ENCODE measurements around the gene ERC2. TPM values are rescaled to one million over a fixed set of nuclear protein-coding genes. Genes with fewer than 3 reads are reported as not detected.

Gene ERC2
- polyA plus RNA-seq, 3 donors = not detected

- intact Hi-C loops (cut with micrococcal nuclease) = loop anchor here in 1 of 2 donors (5.0 kb wide), 1 partner anchor 40 kb away; no protein-coding TSS in a partner anchor
- H2AFZ ChIP-seq (ENCODE audit: insufficient read depth, low read depth, low read length, poor library complexity, severe bottlenecking) = no peak overlapping the region
- H3K27me3 Mint-ChIP-seq (ENCODE audit: low read depth in 3 of 3) = peaks cover 12 to 26% (median 15%) of the 10 kb centered on the region in 3 donors
- peaks cover 7% of the 10 kb centered on the region for H3K4me1 Mint-ChIP-seq
- H3K27me3 ChIP-seq (ENCODE audit: control insufficient read depth in 2 of 2, insufficient read depth in 2 of 2, low read length in 2 of 2) = peaks cover 12 to 14% of the 10 kb centered on the region in 2 donors
- no peak overlapping the region for H3K4me3 Mint-ChIP-seq
- no peaks in the 10 kb centered on the region for H4K20me1 ChIP-seq (ENCODE audit: insufficient read depth, low read length)
- no peak overlapping the region for H3K27ac ChIP-seq (ENCODE audit: low read depth in 1 of 2, low read length in 2 of 2)
- no peak overlapping the region for H3K4me3 ChIP-seq (replicated peaks in 1 of 3; ENCODE audit: low read depth in 2 of 3, low read length in 3 of 3)
- DNase-seq = no peak
- H3K9me3 Mint-ChIP-seq = peaks cover 1 to 4% (median 3%) of the 10 kb centered on the region in 7 donors
- no peak for TF ChIP-seq CTCF (IDR thresholded peaks at IDR 0.05)
- no peak overlapping the region for H3K9ac ChIP-seq (ENCODE audit: insufficient read depth, low read length, poor library complexity, severe bottlenecking)
- no peak overlapping the region for H3K4me2 ChIP-seq (replicated peaks; ENCODE audit: extremely low read depth, low read length, poor library complexity, severe bottlenecking)
- no peaks in the 10 kb centered on the region for H3K4me1 ChIP-seq (ENCODE audit: control insufficient read depth in 1 of 2, insufficient read depth in 2 of 2, low read length in 2 of 2)
- H3K36me3 ChIP-seq (replicated peaks in 1 of 2; ENCODE audit: control insufficient read depth in 1 of 2, insufficient read depth in 2 of 2, low read length in 2 of 2) = no peaks in the 10 kb centered on the region
- no peak overlapping the region for H3K27ac Mint-ChIP-seq
- H3K79me2 ChIP-seq (ENCODE audit: insufficient read depth, low read length) = no peaks in the 10 kb centered on the region
- no peaks in the 10 kb centered on the region for H3K36me3 Mint-ChIP-seq
- H3K9me3 ChIP-seq (replicated peaks in 1 of 2; ENCODE audit: control insufficient read depth in 1 of 2, insufficient read depth in 1 of 2, low read length in 2 of 2) = no peaks in the 10 kb centered on the region
- WGBS (ENCODE audit: insufficient coverage) = 94% methylated on average over 3 of the region's 4 CpGs
These were observed 870.6 kb downstream of the ERC2 start for GRCh38 chr3:55597641-55598040.

- Mint-ChIP-seq H3K27me3 (ENCODE audit: low read depth in 3 of 3) (peaks cover 6 to 14% (median 7%) of the 10 kb centered on the region in 3 donors), H3K4me3 (no peak overlapping the region), H3K36me3 (no peaks in the 10 kb centered on the region), H3K27ac (no peak overlapping the region), H3K9me3 (peaks cover 1 to 4% (median 3%) of the 10 kb centered on the region in 7 donors), H3K4me1 (peaks cover 2% of the 10 kb centered on the region)
- no peaks in the 10 kb centered on the region for H3K9me3 ChIP-seq (replicated peaks in 1 of 2; ENCODE audit: control insufficient read depth in 1 of 2, insufficient read depth in 1 of 2, low read length in 2 of 2)
- no peaks in the 10 kb centered on the region for H3K79me2 ChIP-seq (ENCODE audit: insufficient read depth, low read length)
- no peak overlapping the region for H3K27ac ChIP-seq (ENCODE audit: low read depth in 1 of 2, low read length in 2 of 2)
- H2AFZ ChIP-seq (ENCODE audit: insufficient read depth, low read depth, low read length, poor library complexity, severe bottlenecking) = no peak overlapping the region
- H3K4me1 ChIP-seq (ENCODE audit: control insufficient read depth in 1 of 2, insufficient read depth in 2 of 2, low read length in 2 of 2) = no peaks in the 10 kb centered on the region
- H3K36me3 ChIP-seq (replicated peaks in 1 of 2; ENCODE audit: control insufficient read depth in 1 of 2, insufficient read depth in 2 of 2, low read length in 2 of 2) = no peaks in the 10 kb centered on the region
- H4K20me1 ChIP-seq (ENCODE audit: insufficient read depth, low read length) = no peaks in the 10 kb centered on the region
- TF ChIP-seq CTCF (IDR thresholded peaks at IDR 0.05) = no peak
- peaks cover 0 to 3% of the 10 kb centered on the region in 2 donors for H3K27me3 ChIP-seq (ENCODE audit: control insufficient read depth in 2 of 2, insufficient read depth in 2 of 2, low read length in 2 of 2)
- no CpG with 5 or more reads among the region's 2 CpGs for WGBS (ENCODE audit: insufficient coverage)
- H3K4me2 ChIP-seq (replicated peaks; ENCODE audit: extremely low read depth, low read length, poor library complexity, severe bottlenecking) = no peak overlapping the region
- intact Hi-C loops (cut with micrococcal nuclease) = loop anchor here in 1 of 2 donors (5.0 kb wide), 1 partner anchor 41 kb away; no protein-coding TSS in a partner anchor
- H3K4me3 ChIP-seq (replicated peaks in 1 of 3; ENCODE audit: low read depth in 2 of 3, low read length in 3 of 3) = no peak overlapping the region
- H3K9ac ChIP-seq (ENCODE audit: insufficient read depth, low read length, poor library complexity, severe bottlenecking) = no peak overlapping the region
- DNase-seq = no peak
These were observed 872.1 kb downstream of the ERC2 start for GRCh38 chr3:55596212-55596611.

Data from CD14-positive monocyte (primary cell).